ENCODE data around the gene CECR2.

CECR2 gene

GRCh38 chr22:17542452-17542851 lies 173.2 kb downstream of the CECR2 start:
- H3K36me3 ChIP-seq (ENCODE audit: low read depth) = no peaks in the 10 kb centered on the region
- H3K27me3 ChIP-seq (ENCODE audit: insufficient read depth, poor library complexity, severe bottlenecking) = no peaks in the 10 kb centered on the region
- no peaks in the 10 kb centered on the region for H3K9me3 ChIP-seq (ENCODE audit: severe bottlenecking)
- H3K4me1 ChIP-seq (ENCODE audit: insufficient read depth, poor library complexity, severe bottlenecking) = no peaks in the 10 kb centered on the region
- ATAC-seq (ENCODE audit: low read depth) (no peak), DNase-seq (ENCODE audit: low spot score) (no peak)
- TF ChIP-seq CTCF (IDR thresholded peaks at IDR 0.05; ENCODE audit: poor library complexity, severe bottlenecking) = no peak
- no peak overlapping the region for H3K4me3 ChIP-seq (ENCODE audit: severe bottlenecking)
- H3K27ac ChIP-seq (ENCODE audit: poor library complexity, severe bottlenecking) = no peak overlapping the region

- Histone ChIP-seq H3K36me3 (ENCODE audit: low read depth) (no peaks in the 10 kb centered on the region), H3K9me3 (ENCODE audit: severe bottlenecking) (no peaks in the 10 kb centered on the region), H3K27ac (ENCODE audit: poor library complexity, severe bottlenecking) (no peak overlapping the region), H3K4me3 (ENCODE audit: severe bottlenecking) (no peak overlapping the region), H3K4me1 (ENCODE audit: insufficient read depth, poor library complexity, severe bottlenecking) (no peaks in the 10 kb centered on the region), H3K27me3 (ENCODE audit: insufficient read depth, poor library complexity, severe bottlenecking) (no peaks in the 10 kb centered on the region)
- DNase-seq (ENCODE audit: low spot score) (no peak), ATAC-seq (ENCODE audit: low read depth) (no peak)
- no peak for TF ChIP-seq CTCF (IDR thresholded peaks at IDR 0.05; ENCODE audit: poor library complexity, severe bottlenecking)
Measured at GRCh38 chr22:17548010-17548755, 178.9 kb downstream of the CECR2 start.

DNA sequence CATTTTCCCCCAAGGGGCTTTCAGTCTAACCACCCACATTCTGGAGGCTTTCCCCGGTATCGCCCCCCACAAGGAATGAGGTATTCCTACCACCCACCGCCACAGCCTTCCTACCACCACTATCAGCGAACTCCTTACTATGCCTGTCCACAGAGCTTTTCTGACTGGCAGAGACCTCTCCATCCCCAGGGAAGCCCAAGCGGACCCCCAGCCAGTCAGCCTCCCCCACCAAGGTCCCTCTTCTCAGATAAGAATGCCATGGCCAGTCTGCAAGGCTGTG lies 179.4 kb downstream of the CECR2 start:
- H3K36me3 ChIP-seq (ENCODE audit: low read depth) = no peaks in the 10 kb centered on the region
- no peaks in the 10 kb centered on the region for H3K27me3 ChIP-seq (ENCODE audit: insufficient read depth, poor library complexity, severe bottlenecking)
- TF ChIP-seq CTCF (IDR thresholded peaks at IDR 0.05; ENCODE audit: poor library complexity, severe bottlenecking) = no peak
- H3K27ac ChIP-seq (ENCODE audit: poor library complexity, severe bottlenecking) = no peak overlapping the region
- H3K4me1 ChIP-seq (ENCODE audit: insufficient read depth, poor library complexity, severe bottlenecking) = no peaks in the 10 kb centered on the region
- ATAC-seq (ENCODE audit: low read depth) = no peak
- DNase-seq (ENCODE audit: low spot score) = no peak
- H3K9me3 ChIP-seq (ENCODE audit: severe bottlenecking) = no peaks in the 10 kb centered on the region
- no peak overlapping the region for H3K4me3 ChIP-seq (ENCODE audit: severe bottlenecking)

DNA sequence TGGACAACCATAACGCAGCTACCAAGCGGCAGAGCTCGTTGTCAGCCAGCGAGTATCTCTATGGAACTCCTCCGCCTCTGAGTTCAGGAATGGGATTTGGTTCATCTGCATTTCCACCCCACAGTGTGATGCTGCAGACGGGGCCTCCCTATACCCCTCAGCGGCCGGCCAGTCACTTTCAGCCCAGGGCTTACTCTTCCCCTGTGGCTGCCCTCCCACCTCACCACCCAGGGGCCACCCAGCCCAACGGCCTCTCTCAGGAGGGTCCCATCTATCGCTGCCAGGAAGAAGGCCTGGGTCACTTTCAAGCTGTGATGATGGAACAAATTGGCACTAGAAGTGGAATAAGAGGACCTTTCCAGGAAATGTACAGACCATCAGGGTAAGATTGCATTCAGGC lies 179.9 kb downstream of the CECR2 start:
- no peak for TF ChIP-seq CTCF (IDR thresholded peaks at IDR 0.05; ENCODE audit: poor library complexity, severe bottlenecking)
- ATAC-seq (ENCODE audit: low read depth) (no peak), DNase-seq (ENCODE audit: low spot score) (no peak)
- H3K36me3 ChIP-seq (ENCODE audit: low read depth) = no peaks in the 10 kb centered on the region
- no peak overlapping the region for H3K4me3 ChIP-seq (ENCODE audit: severe bottlenecking)
- H3K4me1 ChIP-seq (ENCODE audit: insufficient read depth, poor library complexity, severe bottlenecking) = no peaks in the 10 kb centered on the region
- H3K27ac ChIP-seq (ENCODE audit: poor library complexity, severe bottlenecking) = no peak overlapping the region
- H3K27me3 ChIP-seq (ENCODE audit: insufficient read depth, poor library complexity, severe bottlenecking) = no peaks in the 10 kb centered on the region
- H3K9me3 ChIP-seq (ENCODE audit: severe bottlenecking) = no peaks in the 10 kb centered on the region

GRCh38 chr22:17549655-17550054 lies 180.4 kb downstream of the CECR2 start:
- H3K27ac ChIP-seq (ENCODE audit: poor library complexity, severe bottlenecking) = no peak overlapping the region
- TF ChIP-seq CTCF (IDR thresholded peaks at IDR 0.05; ENCODE audit: poor library complexity, severe bottlenecking) = no peak
- H3K36me3 ChIP-seq (ENCODE audit: low read depth) = no peaks in the 10 kb centered on the region
- ATAC-seq (ENCODE audit: low read depth) (no peak), DNase-seq (ENCODE audit: low spot score) (no peak)
- H3K27me3 ChIP-seq (ENCODE audit: insufficient read depth, poor library complexity, severe bottlenecking) = no peaks in the 10 kb centered on the region
- H3K9me3 ChIP-seq (ENCODE audit: severe bottlenecking) = no peaks in the 10 kb centered on the region
- no peaks in the 10 kb centered on the region for H3K4me1 ChIP-seq (ENCODE audit: insufficient read depth, poor library complexity, severe bottlenecking)
- no peak overlapping the region for H3K4me3 ChIP-seq (ENCODE audit: severe bottlenecking)
